NCI-H748 treated with DMSO at 0.1 percent for 48 hours (cell line): ENCODE measurements around the gene UBE2R2.
"Not testable (repeated sequence)": the region's sequence is repeated elsewhere in the genome, so short reads cannot be mapped to it uniquely, and the experiment has no call there.

ENCODE experiments used
- DNase-seq: peaks from one replicate; lab custom pipeline; 2025; lab: John Stamatoyannopoulos, UW

Gene UBE2R2

GRCh38 chr9:33843312-33843961, 26.5 kb downstream of the UBE2R2 start:
- no peak for DNase-seq

DNA sequence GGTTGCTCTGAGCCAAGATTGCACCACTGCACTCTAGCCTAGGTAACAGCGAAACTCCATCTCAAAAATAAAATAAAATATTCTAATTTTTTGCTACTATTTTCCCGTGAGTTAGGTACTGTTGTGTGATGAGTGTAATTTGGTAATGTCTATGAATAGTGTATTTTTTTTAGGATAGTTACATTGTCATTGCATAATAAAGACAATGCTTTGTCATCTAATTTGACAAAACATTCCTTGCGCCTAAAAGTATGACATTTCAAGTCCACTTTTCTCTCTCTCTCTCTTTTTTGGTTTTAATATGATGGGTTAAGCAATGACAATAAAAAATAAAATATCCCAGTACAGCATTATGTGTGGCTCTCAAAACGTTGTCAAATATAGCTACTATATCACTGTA, 29.3 kb downstream of the UBE2R2 start:
- DNase-seq = no peak

DNA sequence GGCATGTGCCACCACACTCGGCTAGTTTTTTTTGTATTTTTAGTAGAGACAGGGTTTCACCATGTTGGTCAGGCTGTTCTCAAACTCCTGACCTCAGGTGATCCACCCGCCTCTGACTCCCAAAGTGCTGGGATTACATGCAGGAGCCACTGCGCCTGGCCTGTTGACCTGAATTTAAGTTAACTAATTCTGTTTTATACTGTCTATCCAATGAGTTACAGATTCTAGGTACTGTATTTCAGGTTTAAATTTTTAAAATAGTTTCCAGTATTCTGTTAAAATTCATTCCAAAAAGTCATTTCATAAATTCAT, 30.9 kb downstream of the UBE2R2 start:
- not testable (repeated sequence) for DNase-seq

DNA sequence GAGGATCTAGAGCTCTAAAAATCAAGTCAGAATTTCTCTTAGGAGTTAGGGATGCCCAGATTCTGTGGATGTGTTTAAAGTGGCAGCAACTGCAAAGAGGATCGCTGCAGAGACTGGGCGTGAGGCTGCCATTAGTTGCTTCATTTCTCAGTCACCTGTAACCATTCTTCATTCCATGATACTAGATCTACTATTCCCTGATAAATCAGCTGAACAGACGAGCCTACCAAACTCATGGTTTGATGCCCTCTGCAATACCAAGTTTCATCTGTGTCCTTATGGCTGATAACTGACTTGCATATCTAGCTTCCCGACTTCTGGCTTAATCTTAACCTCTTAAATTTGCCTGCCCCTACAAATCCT, 33.3 kb downstream of the UBE2R2 start:
- no peak for DNase-seq

DNA sequence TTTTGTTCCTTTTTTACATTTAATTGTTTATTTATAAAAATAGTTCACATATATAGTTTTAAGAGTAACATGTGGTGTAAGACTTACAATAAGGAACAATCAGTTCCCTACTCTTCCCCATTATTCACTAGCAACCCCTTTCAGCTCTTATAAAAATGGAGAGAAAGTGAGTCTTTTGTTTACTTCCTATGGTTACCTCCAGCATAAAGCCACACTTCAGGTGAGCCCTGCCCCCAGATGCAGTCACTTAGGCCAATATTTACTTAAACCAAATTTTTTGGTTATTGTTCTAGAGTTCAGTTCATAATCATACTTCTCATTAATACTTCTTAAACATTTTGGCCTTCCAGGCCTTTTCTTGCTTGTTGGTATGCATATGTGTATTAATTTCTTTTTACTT, 33.7 kb downstream of the UBE2R2 start:
- no peak for DNase-seq

- DNase-seq = no peak
These were observed 34.3 kb downstream of the UBE2R2 start for GRCh38 chr9:33851301-33851700.

GRCh38 chr9:33852216-33852826, 35.4 kb downstream of the UBE2R2 start:
- no peak for DNase-seq

DNA sequence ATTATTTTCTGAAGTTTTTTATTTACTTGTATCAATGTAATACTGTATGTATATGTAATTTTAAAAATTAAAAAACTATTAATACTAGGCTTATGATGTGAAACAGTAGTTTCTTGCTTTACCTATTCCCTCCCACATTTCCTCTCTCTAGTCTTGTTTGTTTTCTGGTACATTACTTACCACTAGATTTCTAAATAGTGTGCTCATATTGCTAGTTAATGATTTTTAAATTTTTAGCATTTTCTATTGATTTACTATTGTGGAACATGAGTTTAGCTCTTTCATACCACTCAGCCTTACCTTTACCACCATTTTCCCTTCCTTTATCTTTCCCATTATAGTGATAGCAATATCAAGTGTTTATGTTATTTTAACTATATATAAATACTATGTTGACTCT, 39.3 kb downstream of the UBE2R2 start:
- DNase-seq = no peak

GRCh38 chr9:33858423-33858822, 41.5 kb downstream of the UBE2R2 start:
- DNase-seq = no peak

DNA sequence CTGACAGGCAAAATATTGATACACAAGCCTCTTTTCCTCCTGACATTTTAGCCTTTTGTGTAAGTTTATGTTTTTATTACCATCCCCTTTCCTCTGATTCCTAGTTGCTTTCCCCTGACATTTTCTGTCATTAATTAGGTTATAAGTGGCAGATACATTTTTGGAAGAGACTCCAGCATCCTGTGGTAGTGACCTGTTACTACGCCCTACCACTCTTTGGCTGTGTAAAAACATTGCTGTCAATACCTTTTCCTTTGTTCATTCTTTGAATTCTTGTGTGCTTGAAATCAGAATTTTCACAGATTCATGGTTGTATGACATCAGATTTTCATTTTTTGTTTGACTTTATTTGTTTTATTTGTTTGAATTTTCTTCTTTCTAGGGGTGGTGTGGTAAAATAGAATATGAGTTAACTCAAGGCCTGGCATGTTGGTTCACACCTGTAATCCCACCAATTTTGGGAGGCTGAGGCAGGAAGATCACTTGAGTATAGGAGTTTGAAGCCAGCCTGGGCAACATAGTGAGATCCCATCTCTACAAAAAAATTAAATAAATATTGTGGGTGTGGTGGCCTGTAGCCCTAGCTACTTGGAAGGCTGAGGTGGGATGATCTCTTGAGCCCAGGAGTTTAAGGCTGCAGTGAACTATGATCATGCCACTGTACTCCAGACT, 43.4 kb downstream of the UBE2R2 start:
- no peak for DNase-seq

DNA sequence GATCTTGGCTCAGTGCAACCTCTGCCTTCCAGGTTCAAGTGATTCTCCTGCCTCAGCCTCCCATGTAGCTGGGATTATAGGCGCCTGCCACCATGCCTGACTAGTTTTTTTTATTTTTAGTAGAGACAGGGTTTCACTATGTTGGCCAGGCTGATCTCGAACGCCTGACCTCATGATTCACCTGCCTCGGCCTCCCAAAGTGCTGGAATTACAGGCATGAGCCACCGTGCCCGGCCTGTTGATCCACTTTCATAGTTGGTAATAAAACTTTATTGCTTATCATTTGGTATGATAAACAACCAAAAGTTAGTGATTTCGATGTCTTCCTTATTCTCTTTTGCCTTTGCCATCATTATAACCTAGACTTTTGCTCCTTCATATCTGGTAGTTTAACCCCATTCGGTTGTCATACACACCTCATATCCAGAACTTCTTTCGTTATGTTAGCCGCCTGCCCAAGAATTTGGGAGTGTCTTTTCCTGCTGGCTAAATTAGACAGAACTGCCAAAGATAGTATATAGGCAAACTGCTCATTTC, 45.0 kb downstream of the UBE2R2 start:
- no peak for DNase-seq

- DNase-seq = not testable (repeated sequence)
These were observed 46.1 kb downstream of the UBE2R2 start for GRCh38 chr9:33863027-33863426.

DNA sequence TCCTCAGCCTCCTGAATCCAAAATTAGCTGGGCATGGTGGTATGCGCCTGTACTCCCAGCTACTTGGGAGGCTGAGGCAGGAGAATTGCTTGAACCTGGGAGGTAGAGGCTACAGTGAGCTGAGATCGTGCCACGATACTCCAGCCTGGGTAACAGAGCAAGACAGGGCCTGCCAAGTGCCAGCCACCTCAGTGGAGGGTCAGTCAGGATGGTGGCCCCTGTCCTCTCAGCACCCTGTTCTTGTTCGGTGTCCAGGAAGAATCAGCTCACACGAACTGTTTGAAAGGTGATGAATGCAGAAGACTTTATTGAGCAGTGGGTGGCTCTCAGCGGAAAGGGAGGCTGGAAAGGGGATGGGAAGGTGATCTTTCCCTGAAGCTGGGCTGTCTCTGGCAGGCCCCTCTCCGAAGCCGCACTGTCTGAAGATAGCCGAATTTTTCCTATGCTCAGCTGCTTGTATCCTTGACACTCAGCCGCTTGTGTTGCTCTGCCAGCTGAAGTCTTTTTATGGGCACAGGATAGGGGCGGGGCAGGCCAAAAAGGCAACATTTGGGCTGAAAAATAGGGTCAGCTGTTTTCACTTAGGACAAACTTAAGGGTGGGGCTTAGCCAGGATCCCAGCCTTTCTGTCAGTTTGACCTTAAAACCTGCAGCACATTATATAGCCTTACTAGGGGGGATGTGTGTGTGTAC, 50.9 kb downstream of the UBE2R2 start:
- no peak for DNase-seq

GRCh38 chr9:33868440-33868973, 51.5 kb downstream of the UBE2R2 start:
- no peak for DNase-seq

- DNase-seq = not testable (repeated sequence)
These were observed 52.3 kb downstream of the UBE2R2 start for GRCh38 chr9:33869243-33869642.

DNA sequence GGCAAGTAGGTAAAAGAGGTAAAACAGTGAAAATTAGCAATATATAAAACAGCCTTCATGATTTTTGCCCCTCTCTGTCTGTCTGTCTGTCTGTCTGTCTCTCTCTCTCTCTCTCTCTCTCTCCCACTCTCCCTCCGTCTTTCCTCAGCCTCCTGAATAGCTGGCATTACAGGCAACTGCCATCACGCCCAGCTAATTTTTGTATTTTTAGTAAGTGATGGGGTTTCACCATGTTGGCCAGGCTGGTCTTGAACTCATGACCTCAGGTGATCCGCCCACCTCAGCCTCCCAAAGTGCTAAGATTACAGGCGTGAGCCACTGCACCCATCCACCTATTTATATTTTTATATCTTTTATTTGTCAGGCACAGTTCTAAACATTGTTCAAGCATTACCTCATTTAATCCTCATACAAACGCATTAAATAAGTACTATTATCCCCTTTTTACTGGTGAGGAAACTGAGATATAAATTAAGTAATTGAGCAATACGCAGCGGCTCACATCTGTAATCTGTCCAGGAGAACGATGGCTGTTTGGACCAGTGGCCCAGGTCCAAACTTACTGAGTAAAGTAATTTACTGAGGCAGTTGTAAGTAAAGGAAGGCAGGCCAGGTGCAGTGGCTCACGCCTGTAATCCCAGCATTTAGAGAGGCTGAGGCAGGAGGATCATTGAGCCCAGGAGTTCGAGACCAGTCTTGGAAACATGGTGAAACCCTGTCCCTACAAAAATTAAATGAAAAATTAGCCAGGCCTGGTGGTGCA, 60.9 kb downstream of the UBE2R2 start:
- DNase-seq = no peak

DNA sequence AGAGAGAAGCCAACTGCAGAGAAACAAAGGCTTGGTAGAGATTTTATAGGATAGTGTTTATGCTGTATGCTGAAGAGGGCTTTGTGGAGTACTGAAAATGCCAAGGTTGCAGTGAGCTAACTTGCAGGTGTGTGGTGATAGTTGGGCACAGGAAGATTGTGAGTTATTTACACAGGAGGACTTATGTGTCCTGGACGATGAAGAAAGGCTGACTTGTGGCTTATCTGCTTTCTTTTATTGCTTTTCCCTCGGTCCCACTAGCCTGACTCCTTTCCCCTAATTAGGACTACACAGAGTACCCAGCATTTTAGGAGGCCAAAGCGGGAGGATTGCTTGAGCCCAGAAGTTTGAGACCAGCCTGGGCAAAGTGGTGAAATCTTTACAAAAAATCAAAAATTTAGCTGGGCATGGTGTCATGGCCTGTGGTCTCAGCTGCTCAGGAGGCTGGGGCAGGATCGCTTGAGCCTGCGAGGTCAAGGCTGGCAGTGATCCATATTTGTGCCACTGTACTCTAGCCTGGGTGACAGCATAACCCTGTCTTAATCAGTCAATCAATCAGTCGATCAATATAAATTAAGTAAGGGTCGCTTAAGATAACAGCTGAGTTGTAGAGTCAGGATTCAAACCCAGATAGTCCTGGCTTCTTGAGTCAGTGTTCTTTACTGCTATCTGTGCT, 61.9 kb downstream of the UBE2R2 start:
- no peak for DNase-seq

GRCh38 chr9:33880211-33881089, 63.5 kb downstream of the UBE2R2 start:
- DNase-seq = no peak

- no peak for DNase-seq
These were observed 64.7 kb downstream of the UBE2R2 start for GRCh38 chr9:33881635-33882034.
